HG03095 (cell line): ENCODE results near the gene PILRA.
A peak's percentile ranks its signal among the peaks of the same experiment; 100 is the strongest.
"Not testable (repeated sequence)": the region's sequence is repeated elsewhere in the genome, so short reads cannot be mapped to it uniquely, and the experiment has no call there.

Source experiments
- ATAC-seq: cut with Tn5 transposase; IDR thresholded peaks from one replicate; pipeline ENCODE4 v1.9.1; 2021; ENCODE audit warnings: moderate library complexity; ENCODE audit not compliant: unreplicated experiment

PILRA gene

GRCh38 chr7:100432621-100433275 is 59.5 kb downstream of the PILRA start:
- no peak for ATAC-seq

GRCh38 chr7:100433276-100433591 is 59.9 kb downstream of the PILRA start:
- ATAC-seq = no peak

GRCh38 chr7:100433592-100434296 is 60.5 kb downstream of the PILRA start:
- ATAC-seq = no peak

GRCh38 chr7:100434297-100435144 is 61.2 kb downstream of the PILRA start:
- ATAC-seq = no peak

GRCh38 chr7:100435401-100436304 is 62.4 kb downstream of the PILRA start:
- ATAC-seq = peak; percentile 19

- ATAC-seq = no peak
Measured at GRCh38 chr7:100437150-100438100, 64.1 kb downstream of the PILRA start.

- no peak for ATAC-seq
Measured at GRCh38 chr7:100438172-100438571, 64.9 kb downstream of the PILRA start.

GRCh38 chr7:100438731-100439130 is 65.4 kb downstream of the PILRA start:
- not testable (repeated sequence) for ATAC-seq

- ATAC-seq = not testable (repeated sequence)
Measured at GRCh38 chr7:100439244-100439643, 66.0 kb downstream of the PILRA start.

- ATAC-seq = no peak
Measured at GRCh38 chr7:100441641-100442535, 68.6 kb downstream of the PILRA start.

- ATAC-seq = no peak
Measured at GRCh38 chr7:100443096-100443840, 70.0 kb downstream of the PILRA start.

- ATAC-seq = no peak
Measured at GRCh38 chr7:100444311-100445278, 71.3 kb downstream of the PILRA start.

GRCh38 chr7:100446040-100446439 is 72.8 kb downstream of the PILRA start:
- no peak for ATAC-seq

GRCh38 chr7:100447363-100447762 is 74.1 kb downstream of the PILRA start:
- ATAC-seq = not testable (repeated sequence)

GRCh38 chr7:100449190-100449795 is 76.0 kb downstream of the PILRA start:
- no peak for ATAC-seq
